ENCODE results near the gene GRM8.

DNA sequence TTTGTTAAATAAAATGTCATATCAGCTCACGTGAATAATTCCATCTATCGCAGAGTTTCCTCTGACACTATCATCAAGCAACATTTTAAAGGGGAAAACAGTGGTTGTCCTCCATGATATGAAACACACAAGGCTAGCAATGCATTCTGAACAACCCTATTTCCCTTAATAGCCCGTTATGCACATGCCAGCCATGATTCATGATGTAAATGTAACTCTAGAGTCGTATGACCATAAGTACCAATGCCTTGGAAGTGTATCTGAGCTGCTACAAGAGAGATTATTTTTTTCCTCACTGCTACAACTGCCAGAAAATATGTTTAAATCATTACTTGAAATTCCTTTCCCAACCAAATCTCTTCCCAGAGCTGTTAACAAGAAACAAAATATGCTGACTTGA lies 159.4 kb downstream of the GRM8 start:
- TF ChIP-seq, protein P1, sequence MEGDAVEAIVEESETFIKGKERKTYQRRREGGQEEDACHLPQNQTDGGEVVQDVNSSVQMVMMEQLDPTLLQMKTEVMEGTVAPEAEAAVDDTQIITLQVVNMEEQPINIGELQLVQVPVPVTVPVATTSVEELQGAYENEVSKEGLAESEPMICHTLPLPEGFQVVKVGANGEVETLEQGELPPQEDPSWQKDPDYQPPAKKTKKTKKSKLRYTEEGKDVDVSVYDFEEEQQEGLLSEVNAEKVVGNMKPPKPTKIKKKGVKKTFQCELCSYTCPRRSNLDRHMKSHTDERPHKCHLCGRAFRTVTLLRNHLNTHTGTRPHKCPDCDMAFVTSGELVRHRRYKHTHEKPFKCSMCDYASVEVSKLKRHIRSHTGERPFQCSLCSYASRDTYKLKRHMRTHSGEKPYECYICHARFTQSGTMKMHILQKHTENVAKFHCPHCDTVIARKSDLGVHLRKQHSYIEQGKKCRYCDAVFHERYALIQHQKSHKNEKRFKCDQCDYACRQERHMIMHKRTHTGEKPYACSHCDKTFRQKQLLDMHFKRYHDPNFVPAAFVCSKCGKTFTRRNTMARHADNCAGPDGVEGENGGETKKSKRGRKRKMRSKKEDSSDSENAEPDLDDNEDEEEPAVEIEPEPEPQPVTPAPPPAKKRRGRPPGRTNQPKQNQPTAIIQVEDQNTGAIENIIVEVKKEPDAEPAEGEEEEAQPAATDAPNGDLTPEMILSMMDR (IDR thresholded peaks at IDR 0.05), result no peak
- no peak for TF ChIP-seq POLR2A (IDR thresholded peaks at IDR 0.05)

Data from suprapubic skin (tissue), 3 donors.